ENCODE data around the gene WASHC2A.
"Not testable (repeated sequence)": the region's sequence is repeated elsewhere in the genome, so short reads cannot be mapped to it uniquely, and the experiment has no call there.

Gene WASHC2A

DNA sequence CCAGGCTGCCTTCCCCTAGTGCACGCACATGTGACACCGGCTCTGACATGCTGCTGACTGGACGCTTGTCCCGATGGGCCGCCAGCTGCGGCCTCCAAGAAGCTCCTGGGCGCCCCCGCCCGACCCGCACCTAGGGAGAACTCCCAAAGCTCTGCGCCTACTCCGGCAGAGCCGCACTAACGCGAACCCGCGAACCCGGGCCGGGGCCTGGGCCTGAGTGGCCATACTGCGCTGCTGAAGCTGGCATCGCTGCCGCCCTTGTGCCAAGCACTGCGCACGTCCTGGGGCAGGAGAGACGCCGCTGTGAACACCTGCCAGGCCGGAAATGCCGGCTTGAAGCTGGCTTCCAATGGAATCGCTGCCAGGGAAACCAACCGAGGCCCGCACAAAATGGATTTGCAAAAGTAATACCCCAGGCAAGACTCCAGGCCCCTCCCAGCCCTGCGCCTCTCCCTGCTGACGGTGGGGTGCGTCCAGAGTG lies 85.1 kb downstream of the WASHC2A start:
- DNase-seq, result no peak

DNA sequence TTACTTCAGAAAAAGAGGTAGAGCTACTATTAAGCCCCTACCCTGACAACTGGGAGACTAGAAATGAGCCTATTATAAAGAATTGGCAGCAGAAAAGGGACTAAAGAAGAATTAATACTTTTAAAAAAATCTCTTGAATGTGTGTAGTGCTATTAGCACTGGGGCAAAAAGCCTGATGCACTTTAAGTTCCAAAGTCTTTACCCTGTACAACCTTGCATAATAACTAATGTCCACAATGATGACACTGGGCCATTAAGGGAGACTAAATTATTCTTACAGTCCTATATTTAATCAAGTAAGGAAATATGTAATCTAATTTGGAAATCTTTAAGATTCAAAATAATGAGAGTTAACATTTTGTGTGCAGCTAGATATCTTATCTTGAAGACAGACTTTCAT lies 90.1 kb downstream of the WASHC2A start:
- not testable (repeated sequence) for DNase-seq

DNA sequence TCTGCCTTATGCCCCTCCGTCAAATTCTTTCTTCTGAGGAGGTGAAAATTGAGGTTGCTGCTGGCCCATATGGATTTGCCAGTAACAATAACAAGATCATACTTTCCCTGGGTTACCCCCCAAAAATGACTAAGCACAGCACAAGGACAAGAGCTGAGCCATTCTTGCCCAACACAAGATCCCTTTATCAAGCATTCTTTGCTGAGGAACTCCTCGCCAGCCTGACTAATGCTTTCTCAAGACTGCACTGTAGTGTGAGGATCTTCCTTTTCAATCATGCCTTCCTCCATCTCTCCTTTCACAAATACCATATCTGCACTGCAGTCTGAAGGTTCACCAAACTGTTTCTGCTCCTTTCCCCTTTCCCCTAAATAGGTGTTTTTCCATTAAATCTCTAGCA lies 92.1 kb downstream of the WASHC2A start:
- not testable (repeated sequence) for DNase-seq

DNA sequence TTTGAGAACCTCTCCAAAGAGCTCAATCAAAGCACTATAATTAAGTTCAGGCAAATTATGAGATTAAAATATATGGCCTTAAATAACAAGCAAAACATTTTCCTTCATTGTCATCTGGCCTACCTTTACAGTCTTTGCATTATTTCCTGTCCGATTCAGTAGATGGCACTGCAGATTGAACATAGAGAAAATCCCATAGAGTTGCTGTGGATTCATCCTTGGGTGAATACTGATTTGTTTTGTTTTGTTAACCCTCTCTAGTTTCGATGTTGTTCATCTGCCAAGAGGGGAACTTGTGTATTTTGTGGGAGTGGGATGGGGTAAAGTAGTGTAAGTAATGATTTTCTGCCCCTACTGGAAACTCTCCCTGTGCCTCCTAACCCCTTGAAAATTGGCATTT lies 97.3 kb downstream of the WASHC2A start:
- not testable (repeated sequence) for DNase-seq

DNA sequence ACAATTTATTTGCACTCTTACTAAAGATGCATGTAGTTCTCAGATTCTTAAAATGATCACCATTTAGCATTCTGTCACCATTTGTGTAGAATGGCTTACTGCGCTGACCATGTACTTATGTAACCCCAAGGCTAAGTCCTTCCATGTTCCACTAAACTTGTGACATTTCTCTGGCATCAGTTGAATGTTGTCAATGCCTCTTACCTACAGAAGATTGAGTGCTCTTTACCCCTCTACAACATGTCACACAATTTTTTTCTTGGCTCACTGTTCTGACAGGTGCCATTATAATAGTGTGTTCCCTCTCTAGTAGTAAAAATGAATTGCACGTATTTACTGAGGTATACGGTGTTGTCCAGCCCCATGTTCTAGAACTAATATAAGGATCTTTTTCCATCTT lies 100.1 kb downstream of the WASHC2A start:
- DNase-seq, result not testable (repeated sequence)

DNA sequence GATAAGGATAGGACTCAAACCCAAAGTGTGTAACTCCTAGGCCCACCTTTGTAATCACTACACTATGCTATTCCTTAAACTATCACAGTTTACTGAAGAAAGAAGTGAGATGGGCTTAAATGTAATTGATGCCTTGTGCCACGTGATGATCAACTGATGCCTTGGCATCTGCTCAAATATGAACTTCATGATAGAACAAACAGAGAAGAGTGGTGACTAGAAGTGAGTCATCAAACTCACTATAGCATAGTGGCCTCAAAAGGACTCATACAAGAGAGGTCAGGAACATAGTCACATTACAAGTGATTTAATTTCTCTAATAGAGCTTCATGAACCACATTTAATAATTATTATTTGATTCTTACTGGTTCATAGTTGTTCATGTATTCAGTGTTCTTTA lies 101.8 kb downstream of the WASHC2A start:
- not testable (repeated sequence) for DNase-seq

DNA sequence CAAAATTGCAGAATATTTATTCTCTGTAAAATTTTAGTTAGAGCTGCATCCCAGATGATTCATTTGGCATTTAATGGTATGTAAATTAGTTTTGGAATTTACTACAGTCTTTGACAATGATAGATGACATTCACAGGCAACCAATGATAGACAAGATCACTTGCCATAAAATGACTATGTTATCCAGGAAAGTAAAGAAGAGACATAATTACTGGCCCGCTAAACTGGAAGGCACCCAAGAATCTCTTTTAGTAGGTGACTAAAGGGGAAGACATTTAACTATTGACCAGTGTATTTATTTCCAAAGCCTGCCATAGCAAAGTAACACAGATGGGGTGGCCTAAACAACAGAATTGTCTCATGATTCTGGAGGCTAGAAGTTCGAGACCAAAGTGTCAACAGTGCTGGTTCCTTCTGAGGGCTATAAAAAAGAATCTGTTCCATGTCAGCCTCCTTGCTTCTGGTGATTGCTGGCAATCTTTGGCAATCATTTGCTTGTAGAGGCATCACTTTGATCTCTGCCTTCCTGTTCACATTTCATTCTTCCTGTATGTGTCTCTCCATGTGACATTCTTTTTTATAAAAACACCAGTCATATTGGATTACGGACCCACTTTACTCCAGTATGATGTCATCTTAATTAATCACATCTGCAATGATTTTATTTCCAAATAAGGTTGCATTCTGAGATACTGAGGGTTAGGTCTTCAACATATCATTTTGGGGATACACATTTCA lies 107.2 kb downstream of the WASHC2A start:
- not testable (repeated sequence) for DNase-seq
